Stimulated activated CD8-positive, alpha-beta memory T cell treated with anti-CD3 and anti-CD28 coated beads, Interleukin-4, amount 100 ng/mL, for 1 hour (primary cell): ENCODE results near the gene LSM4.

Experiments
- DNase-seq, 2 donors: peaks; one replicate each; pipeline ENCODE4 v3.0.0-alpha.2; 2020; ENCODE audit warnings: low read depth in 2 of 2, low spot score in 1 of 2

The LSM4 gene

GRCh38 chr19:18279266-18279515, 43.7 kb downstream of the LSM4 start:
- no peak for DNase-seq

- no peak for DNase-seq
Measured at GRCh38 chr19:18278521-18279265, 44.2 kb downstream of the LSM4 start.

- DNase-seq, result no peak
Measured at GRCh38 chr19:18274781-18275356, 48.0 kb downstream of the LSM4 start.

- no peak for DNase-seq
Measured at GRCh38 chr19:18274219-18274780, 48.6 kb downstream of the LSM4 start, which contains the start of gene IQCN. Gene IQCN, minus strand, starts transcription at chr19:18274452. Its CDS starts 4,974 bp downstream, at chr19:18269478.

GRCh38 chr19:18273561-18274218, 49.2 kb downstream of the LSM4 start:
- DNase-seq, result no peak

- no peak for DNase-seq
Measured at GRCh38 chr19:18271433-18271841, 51.4 kb downstream of the LSM4 start.

GRCh38 chr19:18270326-18270725, 52.5 kb downstream of the LSM4 start:
- no peak for DNase-seq

GRCh38 chr19:18269070-18269723, 53.7 kb downstream of the LSM4 start:
- DNase-seq, result no peak

GRCh38 chr19:18266771-18267686, 55.8 kb downstream of the LSM4 start:
- DNase-seq, result no peak

GRCh38 chr19:18265582-18265981, 57.3 kb downstream of the LSM4 start:
- no peak for DNase-seq

GRCh38 chr19:18264971-18265540, 57.8 kb downstream of the LSM4 start:
- no peak for DNase-seq

- no peak for DNase-seq
Measured at GRCh38 chr19:18264137-18264854, 58.6 kb downstream of the LSM4 start.

GRCh38 chr19:18263324-18264136, 59.3 kb downstream of the LSM4 start:
- no peak for DNase-seq

GRCh38 chr19:18262917-18263316, 60.0 kb downstream of the LSM4 start:
- DNase-seq, result no peak

GRCh38 chr19:18262144-18262543, 60.7 kb downstream of the LSM4 start:
- no peak for DNase-seq

GRCh38 chr19:18261474-18261873, 61.4 kb downstream of the LSM4 start:
- no peak for DNase-seq

GRCh38 chr19:18259893-18260292, 63.0 kb downstream of the LSM4 start:
- no peak for DNase-seq

GRCh38 chr19:18257503-18258470, 65.1 kb downstream of the LSM4 start:
- no peak for DNase-seq
